ENCODE measurements around the gene ARSA. TPM values are rescaled to one million over a fixed set of nuclear protein-coding genes. Genes with fewer than 3 reads are reported as not detected.
A peak's percentile ranks its signal among the peaks of the same experiment; 100 is the strongest.
"Not testable (repeated sequence)": the region's sequence is repeated elsewhere in the genome, so short reads cannot be mapped to it uniquely, and the experiment has no call there.

The ARSA gene
- total RNA-seq, 1 experiment from 2014 or later = 16.4 TPM

GRCh38 chr22:50643821-50644101 lies 15.8 kb upstream of the ARSA start:
- H3K9ac ChIP-seq (ENCODE audit: low read length); CTCF ChIA-PET; BruUV-seq (replicated peaks); POLR2A ChIA-PET; intact Hi-C loops (cut with micrococcal nuclease); RAD21 ChIA-PET (ENCODE audit: low non-redundant PET in 1 of 2, low total read pairs in 2 of 2, uncharacterized antibody in 2 of 2, unreplicated experiment in 2 of 2); H3K4me1 ChIP-seq (ENCODE audit: control insufficient read depth in 1 of 2, insufficient read depth in 2 of 2, low read length in 2 of 2); H3K9me3 ChIP-seq (ENCODE audit: control insufficient read depth in 1 of 2, insufficient read depth in 1 of 2, low read depth in 1 of 2, low read length in 2 of 2); H3K36me3 ChIP-seq (ENCODE audit: control insufficient read depth in 1 of 2, insufficient read depth in 2 of 2, low read length in 2 of 2); H3K4me3 ChIP-seq (replicated peaks in 1 of 2; ENCODE audit: low read depth in 1 of 2, low read length in 2 of 2); H4K20me1 ChIP-seq (ENCODE audit: insufficient read depth); DNase-seq (ENCODE audit: low read depth, low spot score); ATAC-seq; H3K9me2 ChIP-seq (ENCODE audit: insufficient read depth); H3K79me2 ChIP-seq (ENCODE audit: insufficient read depth, low read length); H3K27ac ChIP-seq (ENCODE audit: low read depth, low read length); H2AFZ ChIP-seq (ENCODE audit: low read depth, low read length, poor library complexity, severe bottlenecking); H3K4me2 ChIP-seq (ENCODE audit: low read length): not testable (repeated sequence)
- peaks cover 28% of the 10 kb centered on the region for H3K27me3 ChIP-seq (ENCODE audit: insufficient read depth, low read length)
- TF ChIP-seq EZH2phosphoT487 (IDR thresholded peaks at IDR 0.05; ENCODE audit: borderline replicate concordance) = peak; percentile 10; the same call in 1 of the 2 replicates

DNA sequence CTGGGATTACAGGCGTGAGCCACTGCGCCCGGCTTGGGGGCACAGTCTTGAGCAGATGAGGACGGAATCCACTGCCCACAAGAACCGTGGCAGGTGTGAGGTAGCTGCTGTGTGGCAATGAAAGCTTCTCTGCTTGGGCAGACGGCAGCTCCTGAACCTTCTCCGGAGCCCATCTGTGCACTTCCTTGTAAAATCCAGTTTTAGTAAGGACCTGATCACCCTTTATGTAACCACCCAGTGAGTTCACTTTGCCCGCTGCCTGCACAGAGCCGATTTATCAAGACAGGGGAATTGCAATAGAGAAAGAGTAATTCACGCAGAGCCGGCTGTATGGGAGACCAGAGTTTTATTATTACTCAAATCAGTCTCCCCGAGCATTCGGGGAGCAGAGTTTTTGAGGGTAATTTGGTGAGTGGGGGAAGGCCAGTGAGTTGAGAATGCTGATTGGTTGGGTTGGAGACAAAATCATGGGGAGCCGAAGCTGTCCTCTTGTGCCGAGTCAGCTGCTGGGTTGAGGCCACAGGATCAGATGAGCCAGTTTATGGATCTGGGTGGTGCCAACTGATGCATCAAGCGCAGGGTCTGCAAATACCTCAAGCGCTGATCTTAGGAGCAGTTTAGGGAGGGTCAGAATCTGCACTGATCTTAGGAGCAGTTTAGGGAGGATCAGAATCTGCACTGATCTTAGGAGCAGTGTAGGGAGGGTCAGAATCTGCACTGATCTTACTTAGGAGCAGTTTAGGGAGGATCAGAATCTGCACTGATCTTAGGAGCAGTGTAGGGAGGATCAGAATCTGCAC lies 15.3 kb upstream of the ARSA start:
- H3K9me3 ChIP-seq (ENCODE audit: control insufficient read depth in 1 of 2, insufficient read depth in 1 of 2, low read depth in 1 of 2, low read length in 2 of 2); intact Hi-C loops (cut with micrococcal nuclease); DNase-seq (ENCODE audit: low read depth, low spot score); RAD21 ChIA-PET (ENCODE audit: low non-redundant PET in 1 of 2, low total read pairs in 2 of 2, uncharacterized antibody in 2 of 2, unreplicated experiment in 2 of 2); H2AFZ ChIP-seq (ENCODE audit: low read depth, low read length, poor library complexity, severe bottlenecking); H3K4me2 ChIP-seq (ENCODE audit: low read length); H3K79me2 ChIP-seq (ENCODE audit: insufficient read depth, low read length); H3K27ac ChIP-seq (ENCODE audit: low read depth, low read length); H3K36me3 ChIP-seq (ENCODE audit: control insufficient read depth in 1 of 2, insufficient read depth in 2 of 2, low read length in 2 of 2); H3K9me2 ChIP-seq (ENCODE audit: insufficient read depth); H3K4me3 ChIP-seq (replicated peaks in 1 of 2; ENCODE audit: low read depth in 1 of 2, low read length in 2 of 2); ATAC-seq; H3K4me1 ChIP-seq (ENCODE audit: control insufficient read depth in 1 of 2, insufficient read depth in 2 of 2, low read length in 2 of 2); CTCF ChIA-PET; BruUV-seq (replicated peaks); H3K9ac ChIP-seq (ENCODE audit: low read length); H4K20me1 ChIP-seq (ENCODE audit: insufficient read depth); POLR2A ChIA-PET: not testable (repeated sequence)
- peaks cover 28% of the 10 kb centered on the region for H3K27me3 ChIP-seq (ENCODE audit: insufficient read depth, low read length)
- TF ChIP-seq EZH2phosphoT487 (IDR thresholded peaks at IDR 0.05; ENCODE audit: borderline replicate concordance) = peak; percentile 66; the same call in 1 of the 2 replicates
